Neural crest cell (in vitro differentiated cells): ENCODE measurements around the gene SCN10A. TPM values are rescaled to one million over a fixed set of nuclear protein-coding genes. Genes with fewer than 3 reads are reported as not detected.
A peak's percentile ranks its signal among the peaks of the same experiment; 100 is the strongest.

Source experiments
- DNase-seq: peaks from one replicate; pipeline ENCODE4 v3.0.0; 2021; ENCODE audit warnings: low read depth, mixed read lengths, low spot score
- H3K27ac Mint-ChIP-seq: one replicate; pipeline ENCODE4 v1.8.0; 2021; ENCODE audit warnings: mild to moderate bottlenecking, mixed read lengths; ENCODE audit not compliant: unreplicated experiment
- H3K27me3 Mint-ChIP-seq: 2 replicates; pipeline ENCODE4 v1.8.0; 2021; ENCODE audit warnings: low read depth, mild to moderate bottlenecking, mixed read lengths
- H3K36me3 Mint-ChIP-seq: 2 replicates; pipeline ENCODE4 v1.8.0; 2021; ENCODE audit warnings: low read depth, mild to moderate bottlenecking, mixed read lengths
- H3K4me1 Mint-ChIP-seq: 2 replicates; pipeline ENCODE4 v1.8.0; 2021; ENCODE audit warnings: mixed read lengths
- H3K4me3 Mint-ChIP-seq: one replicate; pipeline ENCODE4 v1.8.0; 2021; ENCODE audit warnings: mild to moderate bottlenecking, mixed read lengths
- H3K9me3 Mint-ChIP-seq: 2 replicates; pipeline ENCODE4 v1.8.0; 2021; ENCODE audit warnings: mixed read lengths
- long read RNA-seq: library from polyadenylated mRNA; unstranded; transcript quantifications from one replicate; pipeline ENCODE4 v2.0.0, GENCODE V29; 2020
- total RNA-seq: library from RNA; stranded (reverse); gene quantifications from 2 replicates; pipeline ENCODE4 v1.2.1, GENCODE V29; 2021
- TF ChIP-seq, protein P1 (sequence below): fragments of 200-600 bp; sonication (generic); conservative IDR thresholded peaks from 2 replicates; pipeline ENCODE4 v1.5.0; 2021; ENCODE audit warnings: antibody characterized with exemption, mild to moderate bottlenecking

SCN10A gene
- total RNA-seq = not detected in 2 replicates
- long read RNA-seq = 0 reads

- no peak for DNase-seq
- H3K27me3 Mint-ChIP-seq = peaks cover 38% of the 10 kb centered on the region
- TF ChIP-seq, protein P1, sequence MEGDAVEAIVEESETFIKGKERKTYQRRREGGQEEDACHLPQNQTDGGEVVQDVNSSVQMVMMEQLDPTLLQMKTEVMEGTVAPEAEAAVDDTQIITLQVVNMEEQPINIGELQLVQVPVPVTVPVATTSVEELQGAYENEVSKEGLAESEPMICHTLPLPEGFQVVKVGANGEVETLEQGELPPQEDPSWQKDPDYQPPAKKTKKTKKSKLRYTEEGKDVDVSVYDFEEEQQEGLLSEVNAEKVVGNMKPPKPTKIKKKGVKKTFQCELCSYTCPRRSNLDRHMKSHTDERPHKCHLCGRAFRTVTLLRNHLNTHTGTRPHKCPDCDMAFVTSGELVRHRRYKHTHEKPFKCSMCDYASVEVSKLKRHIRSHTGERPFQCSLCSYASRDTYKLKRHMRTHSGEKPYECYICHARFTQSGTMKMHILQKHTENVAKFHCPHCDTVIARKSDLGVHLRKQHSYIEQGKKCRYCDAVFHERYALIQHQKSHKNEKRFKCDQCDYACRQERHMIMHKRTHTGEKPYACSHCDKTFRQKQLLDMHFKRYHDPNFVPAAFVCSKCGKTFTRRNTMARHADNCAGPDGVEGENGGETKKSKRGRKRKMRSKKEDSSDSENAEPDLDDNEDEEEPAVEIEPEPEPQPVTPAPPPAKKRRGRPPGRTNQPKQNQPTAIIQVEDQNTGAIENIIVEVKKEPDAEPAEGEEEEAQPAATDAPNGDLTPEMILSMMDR = no peak
- H3K36me3 Mint-ChIP-seq = no peaks in the 10 kb centered on the region
- H3K9me3 Mint-ChIP-seq = no peaks in the 10 kb centered on the region
- no peak within 1 kb of the TSS for H3K4me3 Mint-ChIP-seq
- no peak within 1 kb of the TSS for H3K27ac Mint-ChIP-seq
- no peaks in the 10 kb centered on the region for H3K4me1 Mint-ChIP-seq
These were observed at the start of gene SCN10A for GRCh38 chr3:38816026-38816425. TSS of gene SCN10A (minus strand) at chr3:38816217. CDS start at chr3:38794010, 22,207 bp downstream.

GRCh38 chr3:38853011-38853410 is 37.0 kb upstream of the SCN10A start:
- H3K27ac Mint-ChIP-seq = no peak overlapping the region
- H3K4me3 Mint-ChIP-seq = no peak overlapping the region
- peaks cover under 1% of the 10 kb centered on the region for H3K27me3 Mint-ChIP-seq
- H3K4me1 Mint-ChIP-seq = no peaks in the 10 kb centered on the region
- DNase-seq = no peak
- TF ChIP-seq, protein P1 = no peak
- peaks cover 2% of the 10 kb centered on the region for H3K9me3 Mint-ChIP-seq
- H3K36me3 Mint-ChIP-seq = no peaks in the 10 kb centered on the region

GRCh38 chr3:38843898-38844297 is 27.9 kb upstream of the SCN10A start:
- Mint-ChIP-seq H3K27ac (no peak overlapping the region), H3K36me3 (no peaks in the 10 kb centered on the region), H3K27me3 (peaks cover 14% of the 10 kb centered on the region), H3K4me1 (no peaks in the 10 kb centered on the region), H3K4me3 (no peak overlapping the region), H3K9me3 (peaks cover 3% of the 10 kb centered on the region)
- TF ChIP-seq, protein P1 = peak; percentile 42
- no peak for DNase-seq

GRCh38 chr3:38842266-38842965 is 26.4 kb upstream of the SCN10A start:
- Mint-ChIP-seq H3K27me3 (peaks cover 14% of the 10 kb centered on the region), H3K27ac (no peak overlapping the region), H3K9me3 (peaks cover 4% of the 10 kb centered on the region), H3K4me1 (peaks cover 3% of the 10 kb centered on the region), H3K4me3 (no peak overlapping the region), H3K36me3 (no peaks in the 10 kb centered on the region)
- DNase-seq = no peak
- TF ChIP-seq, protein P1 = no peak

GRCh38 chr3:38840987-38841386 is 25.0 kb upstream of the SCN10A start:
- H3K9me3 Mint-ChIP-seq = peaks cover 4% of the 10 kb centered on the region
- H3K36me3 Mint-ChIP-seq = no peaks in the 10 kb centered on the region
- TF ChIP-seq, protein P1 = no peak
- no peak overlapping the region for H3K27ac Mint-ChIP-seq
- H3K4me1 Mint-ChIP-seq = peaks cover 8% of the 10 kb centered on the region
- H3K27me3 Mint-ChIP-seq = peaks cover 14% of the 10 kb centered on the region
- DNase-seq = no peak
- no peak overlapping the region for H3K4me3 Mint-ChIP-seq
